Kidney glomerular epithelial cell (primary cell): ENCODE measurements around the gene KLK11.
"Not testable (repeated sequence)": the region's sequence is repeated elsewhere in the genome, so short reads cannot be mapped to it uniquely, and the experiment has no call there.

Experiments
- DNase-seq: peaks from one replicate; lab custom pipeline; 2025; lab: John Stamatoyannopoulos, UW

The KLK11 gene

GRCh38 chr19:51003316-51003715 lies 23.1 kb downstream of the KLK11 start:
- no peak for DNase-seq

- DNase-seq, result no peak
Observed at GRCh38 chr19:51002542-51003311, 23.7 kb downstream of the KLK11 start.

- no peak for DNase-seq
Observed at GRCh38 chr19:51002089-51002532, 24.3 kb downstream of the KLK11 start.

GRCh38 chr19:51001515-51001914 lies 24.9 kb downstream of the KLK11 start, which contains the start of gene KLK8:
Gene KLK8 (minus strand): TSS chr19:51001604. CDS start chr19:51001167, 437 bp downstream.
- DNase-seq, result no peak

GRCh38 chr19:51000981-51001380 lies 25.4 kb downstream of the KLK11 start:
- DNase-seq, result no peak

GRCh38 chr19:51000426-51000825 lies 26.0 kb downstream of the KLK11 start:
- no peak for DNase-seq

GRCh38 chr19:50998686-50999085 lies 27.7 kb downstream of the KLK11 start:
- no peak for DNase-seq

GRCh38 chr19:50998061-50998460 lies 28.4 kb downstream of the KLK11 start:
- DNase-seq, result no peak

GRCh38 chr19:50994129-50994528 lies 32.3 kb downstream of the KLK11 start:
- no peak for DNase-seq

- no peak for DNase-seq
Observed at GRCh38 chr19:50992666-50993035, 33.8 kb downstream of the KLK11 start.

- not testable (repeated sequence) for DNase-seq
Observed at GRCh38 chr19:50984416-50984815, 42.0 kb downstream of the KLK11 start.

GRCh38 chr19:50983625-50984292 lies 42.7 kb downstream of the KLK11 start, which contains the start of gene KLK7:
Gene KLK7 (minus strand): TSS chr19:50983917. CDS start chr19:50982399, 1,518 bp downstream.
- DNase-seq, result no peak

- no peak for DNase-seq
Observed at GRCh38 chr19:50982186-50982585, 44.2 kb downstream of the KLK11 start.

- no peak for DNase-seq
Observed at GRCh38 chr19:50981587-50982146, 44.7 kb downstream of the KLK11 start.

- no peak for DNase-seq
Observed at GRCh38 chr19:50980208-50980607, 46.2 kb downstream of the KLK11 start.

GRCh38 chr19:50979758-50980157 lies 46.7 kb downstream of the KLK11 start:
- no peak for DNase-seq

GRCh38 chr19:50978772-50979390 lies 47.5 kb downstream of the KLK11 start:
- DNase-seq, result no peak

GRCh38 chr19:50977626-50978025 lies 48.8 kb downstream of the KLK11 start:
- DNase-seq, result no peak

- no peak for DNase-seq
Observed at GRCh38 chr19:50975766-50976165, 50.6 kb downstream of the KLK11 start.

- DNase-seq, result no peak
Observed at GRCh38 chr19:50974702-50975556, 51.5 kb downstream of the KLK11 start.

- no peak for DNase-seq
Observed at GRCh38 chr19:50972795-50973376, 53.5 kb downstream of the KLK11 start.
